Adipose tissue (tissue), 3 donors: ENCODE measurements around the gene RAB33A. TPM values are rescaled to one million over a fixed set of nuclear protein-coding genes. Genes with fewer than 3 reads are reported as not detected.

Experiments used
- H3K27ac ChIP-seq: one replicate; pipeline ENCODE4 v1.5.1; 2013; ENCODE audit warnings: low read depth, low read length
- WGBS, 3 donors: extraction: QIAGEN DNeasy Blood & Tissue Kit; methylation state at CpG; one replicate each; pipeline ENCODE4 v1.1.7; 2013; 5-methylcytosine and 5-hydroxymethylcytosine counted together
- polyA plus RNA-seq, 3 donors: library from polyadenylated mRNA; stranded (reverse); fragments of 200-250 nt; gene quantifications; one replicate each; pipeline ENCODE4 v1.2.3, GENCODE V29; 2013
- donor health status: healthy with polysubstance abuse.
- donor health status: Bipolar disorder and iron deficiency.
- donor health status: healthy.

The RAB33A gene
- under 1 TPM; 0.37 to 0.95 (median 0.56) TPM for polyA plus RNA-seq

- H3K27ac ChIP-seq: no peak within 1 kb of the TSS
- 1 to 39% (median 2%) methylated on average over 24 to 57 of the region's 61 CpGs for WGBS, 3 donors
Observed at GRCh38 chrX:130171446-130172126, at the start of gene RAB33A. RAB33A (plus strand) TSS chrX:130171962; CDS start chrX:130172063, 101 bp downstream.

GRCh38 chrX:130124577-130124976 is 47.2 kb upstream of the RAB33A start:
- H3K27ac ChIP-seq: no peak overlapping the region
- WGBS, 3 donors: 53 to 94% (median 71%) methylated on average over 4 of the region's 4 CpGs

GRCh38 chrX:130125091-130125874 is 46.5 kb upstream of the RAB33A start:
- no peak overlapping the region for H3K27ac ChIP-seq

GRCh38 chrX:130130990-130131389 is 40.8 kb upstream of the RAB33A start:
- WGBS, 3 donors: 67 to 90% (median 78%) methylated on average over 5 of the region's 5 CpGs
- no peak overlapping the region for H3K27ac ChIP-seq

More at GRCh38 chrX:130125091-130125874, 46.5 kb upstream of the RAB33A start:
- 50 to 55% (median 52%) methylated on average over 12 to 13 of the region's 13 CpGs for WGBS, 3 donors

- WGBS, 3 donors: 53 to 67% (median 60%) methylated on average over 5 of the region's 5 CpGs
- no peak overlapping the region for H3K27ac ChIP-seq
Observed at GRCh38 chrX:130136496-130136895, 35.3 kb upstream of the RAB33A start.

- no peak overlapping the region for H3K27ac ChIP-seq
- WGBS, 3 donors: 78 to 88% (median 82%) methylated on average over 8 of the region's 8 CpGs
Observed at GRCh38 chrX:130136961-130137360, 34.8 kb upstream of the RAB33A start.

GRCh38 chrX:130139474-130140201 is 32.1 kb upstream of the RAB33A start:
- H3K27ac ChIP-seq: no peak overlapping the region
- WGBS, 3 donors: 31 to 51% (median 50%) methylated on average over 3 of the region's 3 CpGs

GRCh38 chrX:130144509-130144908 is 27.3 kb upstream of the RAB33A start:
- no peak overlapping the region for H3K27ac ChIP-seq
- 78 to 83% (median 80%) methylated on average over 3 of the region's 3 CpGs for WGBS, 3 donors

GRCh38 chrX:130145123-130145522 is 26.6 kb upstream of the RAB33A start:
- 84 to 95% (median 93%) methylated on average over 4 of the region's 4 CpGs for WGBS, 3 donors
- no peak overlapping the region for H3K27ac ChIP-seq

GRCh38 chrX:130147631-130148030 is 24.1 kb upstream of the RAB33A start:
- H3K27ac ChIP-seq: no peak overlapping the region
- 51 to 81% (median 69%) methylated on average over 5 of the region's 5 CpGs for WGBS, 3 donors

GRCh38 chrX:130155564-130155963 is 16.2 kb upstream of the RAB33A start:
- H3K27ac ChIP-seq: no peak overlapping the region
- 36 to 62% (median 56%) methylated on average over 2 of the region's 2 CpGs for WGBS, 3 donors

- 62 to 96% (median 89%) methylated on average over 2 of the region's 2 CpGs for WGBS, 3 donors
- H3K27ac ChIP-seq: no peak overlapping the region
Observed at GRCh38 chrX:130158311-130158710, 13.5 kb upstream of the RAB33A start.

- H3K27ac ChIP-seq: no peak overlapping the region
- WGBS, 3 donors: 34 to 89% (median 78%) methylated on average over 4 of the region's 4 CpGs
Observed at GRCh38 chrX:130159776-130160175, 12.0 kb upstream of the RAB33A start.

GRCh38 chrX:130162094-130162735 is 9.5 kb upstream of the RAB33A start:
- 44 to 46% (median 45%) methylated on average over 6 of the region's 6 CpGs for WGBS, 3 donors
- no peak overlapping the region for H3K27ac ChIP-seq

- H3K27ac ChIP-seq: no peak overlapping the region
- 57 to 82% (median 77%) methylated on average over 2 of the region's 2 CpGs for WGBS, 3 donors
Observed at GRCh38 chrX:130163398-130163797, 8.4 kb upstream of the RAB33A start.

GRCh38 chrX:130165181-130165702 is 6.5 kb upstream of the RAB33A start:
- WGBS, 3 donors: 0 to 41% (median 1%) methylated on average over 21 to 32 of the region's 32 CpGs
- H3K27ac ChIP-seq: peak overlapping the region; percentile 55

GRCh38 chrX:130165703-130166502 is 5.9 kb upstream of the RAB33A start, which contains the start of gene AIFM1:
AIFM1 (minus strand) TSS chrX:130165841; CDS start chrX:130165656, 185 bp downstream.
- H3K27ac ChIP-seq: peak within 1 kb of the TSS; percentile 75
- WGBS, 3 donors: 0 to 38% (median 1%) methylated on average over 45 to 50 of the region's 50 CpGs

GRCh38 chrX:130166503-130166777 is 5.3 kb upstream of the RAB33A start:
- H3K27ac ChIP-seq: peak overlapping the region; percentile 75
- 0 to 38% (median 1%) methylated on average over 4 of the region's 4 CpGs for WGBS, 3 donors
